HL-60 (cell line): ENCODE data around the gene KIAA1755.

Experiments used
- DNase-seq, 2 experiments: peaks; one replicate each; pipeline ENCODE4 v3.0.0-alpha.2; 2010 to 2020; ENCODE audit warnings: low read depth in 1 of 2, low spot score in 1 of 2
- H3K27ac ChIP-seq: fragments of 250-450 bp; sonication (Bioruptor Pico); replicated peaks from 2 replicates; pipeline ENCODE4 v1.5.1; 2020; ENCODE audit warnings: mild to moderate bottlenecking, moderate library complexity
- H3K27me3 ChIP-seq: fragments of 250-450 bp; sonication (Bioruptor Pico); 2 replicates; pipeline ENCODE4 v1.5.1; 2021; ENCODE audit warnings: mild to moderate bottlenecking, moderate library complexity; ENCODE audit not compliant: insufficient read depth, poor library complexity, severe bottlenecking
- H3K4me3 ChIP-seq: replicated peaks from 2 replicates; pipeline ENCODE4 v1.5.1; 2011; ENCODE audit warnings: mild to moderate bottlenecking, control low read depth, low read length; ENCODE audit not compliant: insufficient read depth
- GABPA ChIP-seq: IDR thresholded peaks from 2 replicates; pipeline ENCODE4 v1.6.1; 2012; ENCODE audit warnings: low read depth
- POLR2AphosphoS5 ChIP-seq: IDR thresholded peaks from 2 replicates; pipeline ENCODE4 v1.6.1; 2012; ENCODE audit warnings: low read depth
- SPI1 ChIP-seq: IDR thresholded peaks from 2 replicates; pipeline ENCODE4 v1.6.1; 2012; ENCODE audit warnings: low read depth, mild to moderate bottlenecking, borderline replicate concordance
- TF ChIP-seq, protein P1 (sequence below): IDR thresholded peaks from one replicate; pipeline ENCODE4 v1.5.1; 2011; ENCODE audit warnings: low read length, control low read depth, inconsistent platforms; ENCODE audit not compliant: insufficient read depth
- TF ChIP-seq, protein P2 (sequence below): IDR thresholded peaks from 2 replicates; pipeline ENCODE4 v1.6.1; 2012; ENCODE audit warnings: low read depth; ENCODE audit not compliant: insufficient replicate concordance

KIAA1755 gene

GRCh38 chr20:38162149-38162548 lies 98.4 kb downstream of the KIAA1755 start:
- no peak overlapping the region for H3K27ac ChIP-seq
- H3K27me3 ChIP-seq = no peaks in the 10 kb centered on the region
- no peak overlapping the region for H3K4me3 ChIP-seq
- TF ChIP-seq POLR2AphosphoS5 (no peak), GABPA (no peak), SPI1 (no peak)
- TF ChIP-seq, protein P1, sequence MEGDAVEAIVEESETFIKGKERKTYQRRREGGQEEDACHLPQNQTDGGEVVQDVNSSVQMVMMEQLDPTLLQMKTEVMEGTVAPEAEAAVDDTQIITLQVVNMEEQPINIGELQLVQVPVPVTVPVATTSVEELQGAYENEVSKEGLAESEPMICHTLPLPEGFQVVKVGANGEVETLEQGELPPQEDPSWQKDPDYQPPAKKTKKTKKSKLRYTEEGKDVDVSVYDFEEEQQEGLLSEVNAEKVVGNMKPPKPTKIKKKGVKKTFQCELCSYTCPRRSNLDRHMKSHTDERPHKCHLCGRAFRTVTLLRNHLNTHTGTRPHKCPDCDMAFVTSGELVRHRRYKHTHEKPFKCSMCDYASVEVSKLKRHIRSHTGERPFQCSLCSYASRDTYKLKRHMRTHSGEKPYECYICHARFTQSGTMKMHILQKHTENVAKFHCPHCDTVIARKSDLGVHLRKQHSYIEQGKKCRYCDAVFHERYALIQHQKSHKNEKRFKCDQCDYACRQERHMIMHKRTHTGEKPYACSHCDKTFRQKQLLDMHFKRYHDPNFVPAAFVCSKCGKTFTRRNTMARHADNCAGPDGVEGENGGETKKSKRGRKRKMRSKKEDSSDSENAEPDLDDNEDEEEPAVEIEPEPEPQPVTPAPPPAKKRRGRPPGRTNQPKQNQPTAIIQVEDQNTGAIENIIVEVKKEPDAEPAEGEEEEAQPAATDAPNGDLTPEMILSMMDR = no peak
- TF ChIP-seq, protein P2, sequence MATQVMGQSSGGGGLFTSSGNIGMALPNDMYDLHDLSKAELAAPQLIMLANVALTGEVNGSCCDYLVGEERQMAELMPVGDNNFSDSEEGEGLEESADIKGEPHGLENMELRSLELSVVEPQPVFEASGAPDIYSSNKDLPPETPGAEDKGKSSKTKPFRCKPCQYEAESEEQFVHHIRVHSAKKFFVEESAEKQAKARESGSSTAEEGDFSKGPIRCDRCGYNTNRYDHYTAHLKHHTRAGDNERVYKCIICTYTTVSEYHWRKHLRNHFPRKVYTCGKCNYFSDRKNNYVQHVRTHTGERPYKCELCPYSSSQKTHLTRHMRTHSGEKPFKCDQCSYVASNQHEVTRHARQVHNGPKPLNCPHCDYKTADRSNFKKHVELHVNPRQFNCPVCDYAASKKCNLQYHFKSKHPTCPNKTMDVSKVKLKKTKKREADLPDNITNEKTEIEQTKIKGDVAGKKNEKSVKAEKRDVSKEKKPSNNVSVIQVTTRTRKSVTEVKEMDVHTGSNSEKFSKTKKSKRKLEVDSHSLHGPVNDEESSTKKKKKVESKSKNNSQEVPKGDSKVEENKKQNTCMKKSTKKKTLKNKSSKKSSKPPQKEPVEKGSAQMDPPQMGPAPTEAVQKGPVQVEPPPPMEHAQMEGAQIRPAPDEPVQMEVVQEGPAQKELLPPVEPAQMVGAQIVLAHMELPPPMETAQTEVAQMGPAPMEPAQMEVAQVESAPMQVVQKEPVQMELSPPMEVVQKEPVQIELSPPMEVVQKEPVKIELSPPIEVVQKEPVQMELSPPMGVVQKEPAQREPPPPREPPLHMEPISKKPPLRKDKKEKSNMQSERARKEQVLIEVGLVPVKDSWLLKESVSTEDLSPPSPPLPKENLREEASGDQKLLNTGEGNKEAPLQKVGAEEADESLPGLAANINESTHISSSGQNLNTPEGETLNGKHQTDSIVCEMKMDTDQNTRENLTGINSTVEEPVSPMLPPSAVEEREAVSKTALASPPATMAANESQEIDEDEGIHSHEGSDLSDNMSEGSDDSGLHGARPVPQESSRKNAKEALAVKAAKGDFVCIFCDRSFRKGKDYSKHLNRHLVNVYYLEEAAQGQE = no peak
- no peak for DNase-seq

DNA sequence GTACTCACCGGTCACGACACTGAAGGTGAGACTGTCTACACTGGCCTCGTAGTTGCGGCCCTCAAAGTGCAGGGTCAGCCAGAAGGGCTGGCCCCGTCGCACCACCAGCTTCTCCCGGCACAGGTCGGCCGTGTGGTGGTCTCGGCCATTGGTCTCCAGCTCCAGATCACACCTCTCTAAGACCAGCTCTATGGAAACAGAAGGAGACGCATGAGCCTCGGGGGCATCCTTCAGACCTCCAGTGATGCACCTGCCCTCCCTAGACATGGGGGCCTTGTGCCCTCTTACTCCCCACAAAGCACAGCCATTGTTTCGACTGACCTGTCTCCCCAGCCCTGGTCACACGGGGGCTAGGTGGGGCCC lies 99.1 kb downstream of the KIAA1755 start:
- Histone ChIP-seq H3K27me3 (no peaks in the 10 kb centered on the region), H3K27ac (no peak overlapping the region), H3K4me3 (no peak overlapping the region)
- TF ChIP-seq GABPA = no peak
- TF ChIP-seq, protein P2 = no peak
- DNase-seq = no peak
